Measurements from ENCODE around the gene N4BP2L2. TPM values are rescaled to one million over a fixed set of nuclear protein-coding genes. Genes with fewer than 3 reads are reported as not detected.

N4BP2L2 gene
- total RNA-seq, 1 donor from 2014 or later, result 135 TPM

DNA sequence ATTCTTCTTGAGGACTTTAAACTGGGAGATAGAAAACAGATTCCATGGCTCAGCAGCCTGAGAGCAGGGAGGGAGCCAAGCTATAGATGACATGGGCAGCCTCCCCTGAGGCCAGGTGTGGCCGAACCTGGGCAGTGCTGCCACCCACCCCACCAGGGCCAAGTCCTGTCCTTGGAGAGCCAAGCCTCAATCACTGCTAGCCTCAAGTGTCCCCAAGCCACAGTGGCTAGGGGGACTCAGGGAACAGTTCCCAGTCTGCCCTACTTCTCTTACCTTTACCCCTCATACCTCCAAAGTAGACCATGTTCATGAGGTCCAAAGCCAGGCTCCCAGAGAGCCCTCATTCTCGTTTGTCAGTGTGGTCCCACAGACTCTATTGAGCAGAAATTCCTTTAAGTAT is 118.7 kb downstream of the N4BP2L2 start:
- H3K4me1 ChIP-seq (ENCODE audit: control insufficient read depth in 3 of 3, insufficient read depth in 3 of 3, low read length in 3 of 3), result no peaks in the 10 kb centered on the region
- H3K9me3 ChIP-seq (ENCODE audit: control insufficient read depth in 3 of 3, low read length in 3 of 3), result no peaks in the 10 kb centered on the region
- H3K27me3 ChIP-seq (ENCODE audit: control insufficient read depth in 3 of 3, insufficient read depth in 3 of 3, low read length in 3 of 3), result no peaks in the 10 kb centered on the region
- H3K36me3 ChIP-seq (ENCODE audit: control insufficient read depth in 3 of 3, insufficient read depth in 3 of 3, low read length in 3 of 3), result peaks cover 0 to 11% (median 0%) of the 10 kb centered on the region in 3 donors
- H3K27ac ChIP-seq (ENCODE audit: low read depth, low read length), result no peak overlapping the region
- no peak overlapping the region for H3K4me3 ChIP-seq (ENCODE audit: low read length in 3 of 3)
- no peak overlapping the region for H3K9ac ChIP-seq (ENCODE audit: low read depth in 1 of 3, low read length in 3 of 3)

DNA sequence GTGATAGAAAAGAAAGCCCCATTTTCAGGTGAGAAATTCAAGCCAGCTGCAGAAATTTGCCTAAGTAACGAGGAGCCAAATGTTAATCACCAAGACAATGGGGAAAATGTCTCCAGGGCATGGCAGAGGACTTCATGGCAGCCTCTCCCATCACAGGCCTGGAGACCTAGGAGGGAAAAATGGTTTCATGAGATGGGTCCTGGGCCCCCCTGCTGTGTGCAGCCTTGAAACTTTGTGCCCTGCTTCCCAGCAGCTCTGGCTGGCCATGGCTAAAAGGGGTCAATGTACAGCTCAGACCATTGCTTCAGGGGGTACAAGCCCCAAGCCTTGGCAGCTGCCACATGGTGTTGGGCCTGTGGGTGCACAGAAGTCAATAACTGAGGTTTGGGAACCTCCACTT is 120.6 kb downstream of the N4BP2L2 start:
- peaks cover 0 to 5% (median 0%) of the 10 kb centered on the region in 3 donors for H3K36me3 ChIP-seq (ENCODE audit: control insufficient read depth in 3 of 3, insufficient read depth in 3 of 3, low read length in 3 of 3)
- no peak overlapping the region for H3K27ac ChIP-seq (ENCODE audit: low read depth, low read length)
- H3K4me1 ChIP-seq (ENCODE audit: control insufficient read depth in 3 of 3, insufficient read depth in 3 of 3, low read length in 3 of 3), result no peaks in the 10 kb centered on the region
- no peaks in the 10 kb centered on the region for H3K27me3 ChIP-seq (ENCODE audit: control insufficient read depth in 3 of 3, insufficient read depth in 3 of 3, low read length in 3 of 3)
- H3K9ac ChIP-seq (ENCODE audit: low read depth in 1 of 3, low read length in 3 of 3), result no peak overlapping the region
- H3K4me3 ChIP-seq (ENCODE audit: low read length in 3 of 3), result no peak overlapping the region
- no peaks in the 10 kb centered on the region for H3K9me3 ChIP-seq (ENCODE audit: control insufficient read depth in 3 of 3, low read length in 3 of 3)

DNA sequence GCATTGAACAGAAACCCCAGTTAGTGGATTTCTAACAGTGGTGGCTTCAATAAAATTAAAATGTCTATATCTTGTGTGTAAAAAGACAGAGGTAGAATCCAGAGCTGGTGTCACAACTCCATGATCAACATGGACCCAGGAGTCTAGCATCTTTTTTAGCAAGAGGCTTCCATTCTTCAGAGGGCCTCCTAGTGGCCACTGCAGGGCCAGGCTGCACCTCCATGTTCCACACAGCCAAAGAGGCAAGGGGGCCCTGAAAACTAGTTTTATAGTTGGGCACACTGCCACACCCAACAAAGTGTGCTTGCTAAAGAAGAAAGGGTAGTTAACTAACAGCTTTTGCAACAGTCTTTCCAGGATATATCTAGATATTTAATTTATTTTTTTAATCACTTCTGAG is 123.6 kb downstream of the N4BP2L2 start:
- no peaks in the 10 kb centered on the region for H3K9me3 ChIP-seq (ENCODE audit: control insufficient read depth in 3 of 3, low read length in 3 of 3)
- no peak overlapping the region for H3K9ac ChIP-seq (ENCODE audit: low read depth in 1 of 3, low read length in 3 of 3)
- H3K4me3 ChIP-seq (ENCODE audit: low read length in 3 of 3), result no peak overlapping the region
- no peaks in the 10 kb centered on the region for H3K4me1 ChIP-seq (ENCODE audit: control insufficient read depth in 3 of 3, insufficient read depth in 3 of 3, low read length in 3 of 3)
- H3K36me3 ChIP-seq (ENCODE audit: control insufficient read depth in 3 of 3, insufficient read depth in 3 of 3, low read length in 3 of 3), result peaks cover 0 to 3% (median 0%) of the 10 kb centered on the region in 3 donors
- no peak overlapping the region for H3K27ac ChIP-seq (ENCODE audit: low read depth, low read length)
- no peaks in the 10 kb centered on the region for H3K27me3 ChIP-seq (ENCODE audit: control insufficient read depth in 3 of 3, insufficient read depth in 3 of 3, low read length in 3 of 3)

DNA sequence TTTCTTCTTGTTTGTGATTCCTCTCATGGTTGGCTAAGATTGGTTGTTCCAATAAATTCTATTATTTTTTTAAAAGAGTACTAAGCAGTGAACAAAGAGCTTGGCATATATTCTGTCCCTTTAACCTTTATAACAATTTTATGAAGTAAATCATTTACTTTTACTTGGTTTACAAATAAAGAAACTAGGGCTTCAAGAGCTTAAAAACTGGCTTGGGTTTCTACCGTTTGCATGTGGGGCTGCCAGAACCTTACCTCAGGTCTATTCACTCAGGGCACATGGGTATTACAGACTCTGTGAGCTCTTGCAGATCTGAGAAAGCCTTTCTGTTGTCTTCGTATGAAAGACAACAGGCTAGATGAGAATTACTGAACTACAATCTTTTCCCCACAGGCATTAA is 124.0 kb downstream of the N4BP2L2 start:
- no peak overlapping the region for H3K9ac ChIP-seq (ENCODE audit: low read depth in 1 of 3, low read length in 3 of 3)
- peaks cover 0 to 3% (median 0%) of the 10 kb centered on the region in 3 donors for H3K4me1 ChIP-seq (ENCODE audit: control insufficient read depth in 3 of 3, insufficient read depth in 3 of 3, low read length in 3 of 3)
- H3K4me3 ChIP-seq (ENCODE audit: low read length in 3 of 3), result no peak overlapping the region
- no peaks in the 10 kb centered on the region for H3K27me3 ChIP-seq (ENCODE audit: control insufficient read depth in 3 of 3, insufficient read depth in 3 of 3, low read length in 3 of 3)
- no peaks in the 10 kb centered on the region for H3K36me3 ChIP-seq (ENCODE audit: control insufficient read depth in 3 of 3, insufficient read depth in 3 of 3, low read length in 3 of 3)
- H3K9me3 ChIP-seq (ENCODE audit: control insufficient read depth in 3 of 3, low read length in 3 of 3), result no peaks in the 10 kb centered on the region
- no peak overlapping the region for H3K27ac ChIP-seq (ENCODE audit: low read depth, low read length)

DNA sequence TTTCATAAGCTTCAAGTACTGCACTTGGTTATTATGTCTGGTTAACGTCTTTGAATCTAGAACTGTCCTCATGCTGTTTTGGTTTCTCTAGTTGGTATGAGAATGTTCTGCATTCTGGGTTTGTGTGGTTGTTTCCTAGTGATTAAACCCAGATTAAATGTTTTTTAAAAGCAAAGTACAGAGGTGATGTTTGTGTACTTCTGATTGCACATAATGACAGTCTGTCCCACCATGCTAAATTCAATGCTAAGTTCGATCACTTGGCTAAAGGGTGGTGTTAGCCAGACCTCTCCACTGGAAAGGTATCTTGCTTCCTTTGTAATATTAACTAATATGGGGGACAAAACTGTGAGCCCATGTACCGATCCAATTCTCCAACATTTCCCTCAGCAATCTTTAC is 125.3 kb downstream of the N4BP2L2 start:
- Histone ChIP-seq H3K9me3 (ENCODE audit: control insufficient read depth in 3 of 3, low read length in 3 of 3) (no peaks in the 10 kb centered on the region), H3K27ac (ENCODE audit: low read depth, low read length) (no peak overlapping the region), H3K36me3 (ENCODE audit: control insufficient read depth in 3 of 3, insufficient read depth in 3 of 3, low read length in 3 of 3) (no peaks in the 10 kb centered on the region), H3K27me3 (ENCODE audit: control insufficient read depth in 3 of 3, insufficient read depth in 3 of 3, low read length in 3 of 3) (no peaks in the 10 kb centered on the region), H3K4me1 (ENCODE audit: control insufficient read depth in 3 of 3, insufficient read depth in 3 of 3, low read length in 3 of 3) (peaks cover 0 to 3% (median 0%) of the 10 kb centered on the region in 3 donors), H3K4me3 (ENCODE audit: low read length in 3 of 3) (no peak overlapping the region), H3K9ac (ENCODE audit: low read depth in 1 of 3, low read length in 3 of 3) (no peak overlapping the region)

DNA sequence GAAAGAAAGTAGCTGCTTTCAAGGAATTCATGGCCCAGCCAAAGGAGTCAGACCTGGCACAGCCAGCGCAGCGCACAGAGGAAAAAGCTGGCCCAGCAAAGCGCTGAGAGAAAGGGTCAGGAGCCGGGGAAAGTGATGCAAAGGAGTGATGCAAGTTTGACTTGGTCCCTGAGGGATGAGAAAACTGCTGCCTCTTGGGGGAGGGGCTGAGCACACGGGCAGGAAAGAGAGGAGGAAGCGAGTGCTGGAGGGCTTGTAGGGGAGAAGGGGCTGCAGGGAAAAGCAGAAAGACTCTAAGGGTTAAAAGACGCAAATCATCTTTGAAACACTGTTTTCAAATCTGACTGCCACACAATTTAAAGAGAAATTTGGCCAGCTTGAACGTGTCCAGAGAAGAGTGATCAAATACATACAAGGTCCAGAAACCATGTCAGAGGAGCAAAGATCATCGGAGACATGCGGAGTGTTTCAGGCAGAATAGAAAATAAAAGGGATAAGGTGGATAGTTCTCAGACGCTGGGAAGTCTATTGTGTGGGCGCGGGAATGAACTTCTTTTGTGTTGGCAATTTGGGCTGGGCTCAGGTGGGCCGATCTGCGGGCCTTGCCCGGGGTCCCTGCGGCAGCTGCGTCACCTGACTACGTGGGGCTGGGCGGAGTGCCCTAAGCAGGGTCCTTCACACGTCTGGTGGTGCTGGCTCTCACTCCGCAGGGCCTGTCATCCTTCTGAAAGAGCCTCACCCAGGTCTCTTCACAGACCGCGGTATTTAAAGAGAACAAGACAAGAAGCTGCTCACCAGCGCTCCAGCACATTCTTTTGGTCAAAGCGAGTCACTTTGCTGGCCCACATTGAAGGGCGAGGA is 128.8 kb downstream of the N4BP2L2 start:
- Histone ChIP-seq H3K27ac (ENCODE audit: low read depth, low read length) (no peak overlapping the region), H3K4me3 (ENCODE audit: low read length in 3 of 3) (peak overlapping the region in 1 of 3 donors; percentile 45)

DNA sequence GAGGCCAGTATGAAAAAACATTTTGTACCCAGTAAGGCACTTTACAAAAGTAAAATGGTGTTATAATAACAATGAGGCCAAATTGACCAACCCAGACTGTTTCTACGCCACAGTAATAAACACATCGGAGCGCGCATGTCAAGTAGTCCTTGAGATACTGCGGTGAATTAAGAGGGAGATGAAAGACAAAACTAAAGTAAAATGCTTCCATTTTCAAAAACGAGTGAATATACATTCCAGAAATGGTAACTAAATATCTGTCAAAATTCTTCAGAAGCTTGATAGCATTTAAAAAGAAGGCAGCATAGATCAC is 129.6 kb downstream of the N4BP2L2 start:
- no peaks in the 10 kb centered on the region for H3K27me3 ChIP-seq (ENCODE audit: control insufficient read depth in 3 of 3, insufficient read depth in 3 of 3, low read length in 3 of 3)
- H3K9ac ChIP-seq (ENCODE audit: low read depth in 1 of 3, low read length in 3 of 3), result no peak overlapping the region
- H3K36me3 ChIP-seq (ENCODE audit: control insufficient read depth in 3 of 3, insufficient read depth in 3 of 3, low read length in 3 of 3), result peaks cover 0 to 12% (median 4%) of the 10 kb centered on the region in 3 donors
- peaks cover 0 to 3% (median 0%) of the 10 kb centered on the region in 3 donors for H3K4me1 ChIP-seq (ENCODE audit: control insufficient read depth in 3 of 3, insufficient read depth in 3 of 3, low read length in 3 of 3)
- no peaks in the 10 kb centered on the region for H3K9me3 ChIP-seq (ENCODE audit: control insufficient read depth in 3 of 3, low read length in 3 of 3)
- no peak overlapping the region for H3K27ac ChIP-seq (ENCODE audit: low read depth, low read length)
- H3K4me3 ChIP-seq (ENCODE audit: low read length in 3 of 3), result no peak overlapping the region

More for the DNA sequence above, 128.8 kb downstream of the N4BP2L2 start:
- H3K27me3 ChIP-seq (ENCODE audit: control insufficient read depth in 3 of 3, insufficient read depth in 3 of 3, low read length in 3 of 3), result no peaks in the 10 kb centered on the region
- H3K36me3 ChIP-seq (ENCODE audit: control insufficient read depth in 3 of 3, insufficient read depth in 3 of 3, low read length in 3 of 3), result peaks cover 0 to 8% (median 4%) of the 10 kb centered on the region in 3 donors
- H3K9ac ChIP-seq (ENCODE audit: low read depth in 1 of 3, low read length in 3 of 3), result no peak overlapping the region
- no peaks in the 10 kb centered on the region for H3K9me3 ChIP-seq (ENCODE audit: control insufficient read depth in 3 of 3, low read length in 3 of 3)
- H3K4me1 ChIP-seq (ENCODE audit: control insufficient read depth in 3 of 3, insufficient read depth in 3 of 3, low read length in 3 of 3), result peaks cover 0 to 3% (median 0%) of the 10 kb centered on the region in 3 donors

DNA sequence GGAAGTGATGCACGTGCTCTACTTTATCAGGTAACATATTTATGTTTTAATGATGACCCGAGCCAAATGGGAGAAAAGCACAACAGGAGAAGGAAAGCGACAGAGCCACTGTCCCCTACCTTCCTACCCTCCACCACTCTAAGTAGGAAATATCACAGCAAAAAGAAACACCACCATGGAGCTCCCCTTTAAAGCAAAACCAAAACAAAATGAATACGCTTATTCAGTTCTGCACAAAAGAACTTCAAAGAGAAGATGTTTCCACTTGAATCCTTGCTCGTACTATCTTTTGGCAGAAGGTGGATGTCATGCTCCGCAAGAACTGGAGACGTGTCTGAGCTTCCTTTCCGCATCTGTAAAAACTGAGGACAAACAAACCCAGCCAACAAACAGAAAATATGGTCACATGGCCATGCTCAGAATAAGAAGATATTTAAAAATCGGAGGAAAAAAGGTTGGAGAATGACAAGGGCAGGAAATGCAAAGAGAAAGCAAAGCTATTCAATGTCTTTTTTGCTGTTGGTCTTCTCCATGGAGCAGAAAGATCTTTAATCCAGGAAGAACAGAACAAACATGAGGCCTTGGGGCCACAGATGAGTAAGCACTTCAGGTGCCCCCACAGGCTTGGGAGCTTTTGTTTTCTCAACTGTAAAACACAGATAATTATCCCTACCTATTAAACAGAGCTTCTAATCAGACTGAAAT is 130.1 kb downstream of the N4BP2L2 start:
- H3K36me3 ChIP-seq (ENCODE audit: control insufficient read depth in 3 of 3, insufficient read depth in 3 of 3, low read length in 3 of 3), result peaks cover 0 to 15% (median 4%) of the 10 kb centered on the region in 3 donors
- H3K4me3 ChIP-seq (ENCODE audit: low read length in 3 of 3), result no peak overlapping the region
- H3K9me3 ChIP-seq (ENCODE audit: control insufficient read depth in 3 of 3, low read length in 3 of 3), result no peaks in the 10 kb centered on the region
- H3K27me3 ChIP-seq (ENCODE audit: control insufficient read depth in 3 of 3, insufficient read depth in 3 of 3, low read length in 3 of 3), result no peaks in the 10 kb centered on the region
- H3K9ac ChIP-seq (ENCODE audit: low read depth in 1 of 3, low read length in 3 of 3), result no peak overlapping the region
- H3K27ac ChIP-seq (ENCODE audit: low read depth, low read length), result no peak overlapping the region
- H3K4me1 ChIP-seq (ENCODE audit: control insufficient read depth in 3 of 3, insufficient read depth in 3 of 3, low read length in 3 of 3), result peaks cover 0 to 3% (median 0%) of the 10 kb centered on the region in 3 donors

DNA sequence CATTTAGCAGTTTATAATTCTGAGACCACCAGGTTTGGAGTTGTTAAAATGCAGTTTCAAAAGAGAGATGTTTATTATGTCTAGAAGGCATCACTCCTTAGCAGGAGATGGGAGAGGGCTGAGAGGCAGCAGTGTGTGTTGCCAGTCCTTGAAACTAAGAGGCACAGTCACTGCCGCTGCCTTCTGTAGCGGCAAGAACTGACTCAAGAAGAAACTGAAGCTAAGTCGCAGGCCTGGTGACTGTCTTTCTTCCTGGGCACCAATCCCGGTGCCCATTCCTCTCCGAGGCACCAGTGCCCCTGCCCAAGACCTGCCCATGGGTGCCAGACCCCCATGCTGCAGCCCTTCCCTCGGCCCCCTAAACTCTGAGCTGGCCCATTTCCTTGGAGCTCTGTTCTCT is 130.7 kb downstream of the N4BP2L2 start:
- Histone ChIP-seq H3K27ac (ENCODE audit: low read depth, low read length) (no peak overlapping the region), H3K27me3 (ENCODE audit: control insufficient read depth in 3 of 3, insufficient read depth in 3 of 3, low read length in 3 of 3) (no peaks in the 10 kb centered on the region), H3K9ac (ENCODE audit: low read depth in 1 of 3, low read length in 3 of 3) (no peak overlapping the region), H3K9me3 (ENCODE audit: control insufficient read depth in 3 of 3, low read length in 3 of 3) (no peaks in the 10 kb centered on the region), H3K36me3 (ENCODE audit: control insufficient read depth in 3 of 3, insufficient read depth in 3 of 3, low read length in 3 of 3) (peaks cover 0 to 16% (median 6%) of the 10 kb centered on the region in 3 donors), H3K4me1 (ENCODE audit: control insufficient read depth in 3 of 3, insufficient read depth in 3 of 3, low read length in 3 of 3) (peaks cover 0 to 3% (median 0%) of the 10 kb centered on the region in 3 donors), H3K4me3 (ENCODE audit: low read length in 3 of 3) (no peak overlapping the region)

DNA sequence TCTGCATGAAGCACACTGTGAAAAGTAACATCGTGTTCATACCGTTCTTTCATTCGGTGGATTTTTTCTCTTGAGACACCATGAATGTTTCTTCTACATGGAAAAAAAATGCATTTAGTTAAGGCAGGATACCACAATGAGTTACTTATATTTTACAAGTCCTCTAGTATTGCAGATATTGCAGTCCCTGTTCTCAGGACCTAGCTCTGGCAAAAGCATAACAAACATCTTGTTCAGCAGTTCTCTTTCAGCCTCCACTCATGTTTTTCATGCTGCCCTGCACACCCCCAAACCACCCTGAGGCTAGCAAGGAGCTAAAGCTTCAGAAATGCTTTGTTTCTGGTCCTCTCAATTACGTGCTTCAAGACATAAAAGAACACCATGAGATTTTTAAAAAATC is 135.5 kb downstream of the N4BP2L2 start:
- no peaks in the 10 kb centered on the region for H3K4me1 ChIP-seq (ENCODE audit: control insufficient read depth in 3 of 3, insufficient read depth in 3 of 3, low read length in 3 of 3)
- H3K27ac ChIP-seq (ENCODE audit: low read depth, low read length), result no peak overlapping the region
- no peaks in the 10 kb centered on the region for H3K9me3 ChIP-seq (ENCODE audit: control insufficient read depth in 3 of 3, low read length in 3 of 3)
- H3K36me3 ChIP-seq (ENCODE audit: control insufficient read depth in 3 of 3, insufficient read depth in 3 of 3, low read length in 3 of 3), result peaks cover 0 to 23% (median 9%) of the 10 kb centered on the region in 3 donors
- no peak overlapping the region for H3K4me3 ChIP-seq (ENCODE audit: low read length in 3 of 3)
- no peaks in the 10 kb centered on the region for H3K27me3 ChIP-seq (ENCODE audit: control insufficient read depth in 3 of 3, insufficient read depth in 3 of 3, low read length in 3 of 3)
- no peak overlapping the region for H3K9ac ChIP-seq (ENCODE audit: low read depth in 1 of 3, low read length in 3 of 3)
